ENCODE results near the gene CAMKMT. TPM values are rescaled to one million over a fixed set of nuclear protein-coding genes. Genes with fewer than 3 reads are reported as not detected.

Gene CAMKMT
- total and polyA plus RNA-seq, 7 donors = 6.1 to 15.6 (median 11.6) TPM

DNA sequence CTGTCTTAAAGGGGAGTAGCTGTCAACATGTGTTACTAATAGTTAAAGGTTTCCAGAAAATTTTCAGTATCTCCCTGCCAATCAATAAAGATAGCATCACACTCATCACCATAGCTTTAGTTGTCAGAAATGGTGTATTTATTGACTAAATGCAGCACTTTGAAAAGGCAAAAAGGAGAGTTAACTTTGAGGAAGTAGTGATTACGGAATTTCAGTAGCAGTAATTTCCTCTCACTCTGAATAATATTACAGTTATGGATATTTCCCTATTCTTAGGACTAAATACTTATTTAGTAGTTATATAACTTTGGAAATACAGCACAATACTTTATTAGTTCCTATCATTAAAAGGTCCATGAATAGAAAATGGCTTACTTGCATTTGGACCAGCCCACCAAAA, 250.5 kb downstream of the CAMKMT start:
- Histone ChIP-seq H3K36me3 (no peaks in the 10 kb centered on the region), H3K27ac (no peak overlapping the region), H3K27me3 (no peaks in the 10 kb centered on the region), H3K4me3 (no peak overlapping the region), H3K4me1 (no peaks in the 10 kb centered on the region), H3K9me3 (no peaks in the 10 kb centered on the region)
- 87 to 95% methylated on average over 1 of the region's 1 CpG for WGBS, 2 donors
- no peak for TF ChIP-seq POLR2AphosphoS5 (IDR thresholded peaks at IDR 0.05)
- no peak for TF ChIP-seq POLR2A (IDR thresholded peaks at IDR 0.05)
- no peak for TF ChIP-seq EP300 (IDR thresholded peaks at IDR 0.05)
- TF ChIP-seq, protein P1, sequence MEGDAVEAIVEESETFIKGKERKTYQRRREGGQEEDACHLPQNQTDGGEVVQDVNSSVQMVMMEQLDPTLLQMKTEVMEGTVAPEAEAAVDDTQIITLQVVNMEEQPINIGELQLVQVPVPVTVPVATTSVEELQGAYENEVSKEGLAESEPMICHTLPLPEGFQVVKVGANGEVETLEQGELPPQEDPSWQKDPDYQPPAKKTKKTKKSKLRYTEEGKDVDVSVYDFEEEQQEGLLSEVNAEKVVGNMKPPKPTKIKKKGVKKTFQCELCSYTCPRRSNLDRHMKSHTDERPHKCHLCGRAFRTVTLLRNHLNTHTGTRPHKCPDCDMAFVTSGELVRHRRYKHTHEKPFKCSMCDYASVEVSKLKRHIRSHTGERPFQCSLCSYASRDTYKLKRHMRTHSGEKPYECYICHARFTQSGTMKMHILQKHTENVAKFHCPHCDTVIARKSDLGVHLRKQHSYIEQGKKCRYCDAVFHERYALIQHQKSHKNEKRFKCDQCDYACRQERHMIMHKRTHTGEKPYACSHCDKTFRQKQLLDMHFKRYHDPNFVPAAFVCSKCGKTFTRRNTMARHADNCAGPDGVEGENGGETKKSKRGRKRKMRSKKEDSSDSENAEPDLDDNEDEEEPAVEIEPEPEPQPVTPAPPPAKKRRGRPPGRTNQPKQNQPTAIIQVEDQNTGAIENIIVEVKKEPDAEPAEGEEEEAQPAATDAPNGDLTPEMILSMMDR (IDR thresholded peaks at IDR 0.05) = no peak
- DNase-seq = no peak
- intact Hi-C loops (cut with DNase I) = no loop called here

DNA sequence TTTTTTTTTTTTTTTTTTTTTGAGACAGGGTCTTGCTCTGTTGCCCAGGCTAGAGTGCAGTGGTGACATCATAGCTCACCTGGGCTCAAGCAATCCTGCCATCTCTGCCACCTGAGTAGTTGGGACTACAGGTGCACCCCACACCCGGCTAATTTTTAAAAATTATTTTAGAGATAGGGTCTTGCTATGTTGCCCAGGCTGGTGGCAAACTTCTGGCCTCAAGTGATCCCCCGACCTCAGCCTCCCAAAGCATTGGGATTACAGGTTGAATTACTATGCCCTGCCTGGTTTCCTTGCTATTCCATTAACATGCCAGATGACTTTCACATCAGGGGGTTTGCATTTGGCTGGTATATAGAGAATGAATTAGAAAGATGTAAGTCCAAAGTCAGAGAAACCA, 253.2 kb downstream of the CAMKMT start:
- TF ChIP-seq POLR2AphosphoS5 (IDR thresholded peaks at IDR 0.05) = no peak
- no peak for TF ChIP-seq POLR2A (IDR thresholded peaks at IDR 0.05)
- TF ChIP-seq, protein P1 (IDR thresholded peaks at IDR 0.05) = no peak
- no peak for TF ChIP-seq EP300 (IDR thresholded peaks at IDR 0.05)
- H3K4me1 ChIP-seq = no peaks in the 10 kb centered on the region
- H3K27ac ChIP-seq = no peak overlapping the region
- intact Hi-C loops (cut with DNase I) = no loop called here
- 93 to 96% methylated on average over 2 of the region's 2 CpGs for WGBS, 2 donors
- no peaks in the 10 kb centered on the region for H3K36me3 ChIP-seq
- no peaks in the 10 kb centered on the region for H3K9me3 ChIP-seq
- H3K4me3 ChIP-seq = no peak overlapping the region
- no peak for DNase-seq
- no peaks in the 10 kb centered on the region for H3K27me3 ChIP-seq

DNA sequence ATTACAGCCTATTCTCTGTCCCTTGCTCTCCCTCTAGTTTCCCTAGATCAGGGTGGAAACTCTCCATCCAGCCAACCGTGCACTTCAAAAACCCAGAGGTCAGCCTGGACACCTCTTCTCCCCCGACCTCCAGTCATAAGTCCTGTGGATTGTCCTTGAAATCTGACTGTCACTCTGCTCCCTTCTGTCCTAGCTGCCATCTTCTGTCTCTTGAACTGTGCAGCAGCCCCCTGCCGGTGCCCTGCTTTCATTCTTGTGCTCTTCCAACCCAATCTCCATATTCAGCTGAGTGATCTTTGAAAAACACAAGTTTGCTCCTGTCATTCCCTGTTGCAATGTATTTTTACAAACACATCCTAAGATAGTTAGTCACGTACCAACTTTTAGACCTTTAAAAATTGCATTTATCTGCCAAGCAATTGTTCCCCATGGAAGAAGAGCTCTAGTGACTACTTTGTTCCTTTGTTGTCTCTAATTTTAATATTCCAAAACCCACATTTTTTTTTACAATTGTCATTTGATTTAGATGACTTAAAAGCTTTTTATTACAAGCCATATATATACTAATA, 254.3 kb downstream of the CAMKMT start:
- no peaks in the 10 kb centered on the region for H3K36me3 ChIP-seq
- no peaks in the 10 kb centered on the region for H3K9me3 ChIP-seq
- H3K4me1 ChIP-seq = no peaks in the 10 kb centered on the region
- H3K27ac ChIP-seq = no peak overlapping the region
- intact Hi-C loops (cut with DNase I) = no loop called here
- WGBS, 2 donors = 88 to 92% methylated on average over 4 of the region's 4 CpGs
- TF ChIP-seq POLR2AphosphoS5 (IDR thresholded peaks at IDR 0.05) = no peak
- TF ChIP-seq POLR2A (IDR thresholded peaks at IDR 0.05) = no peak
- TF ChIP-seq, protein P1 (IDR thresholded peaks at IDR 0.05) = no peak
- TF ChIP-seq EP300 (IDR thresholded peaks at IDR 0.05) = no peak
- no peak for DNase-seq
- H3K4me3 ChIP-seq = no peak overlapping the region
- no peaks in the 10 kb centered on the region for H3K27me3 ChIP-seq

DNA sequence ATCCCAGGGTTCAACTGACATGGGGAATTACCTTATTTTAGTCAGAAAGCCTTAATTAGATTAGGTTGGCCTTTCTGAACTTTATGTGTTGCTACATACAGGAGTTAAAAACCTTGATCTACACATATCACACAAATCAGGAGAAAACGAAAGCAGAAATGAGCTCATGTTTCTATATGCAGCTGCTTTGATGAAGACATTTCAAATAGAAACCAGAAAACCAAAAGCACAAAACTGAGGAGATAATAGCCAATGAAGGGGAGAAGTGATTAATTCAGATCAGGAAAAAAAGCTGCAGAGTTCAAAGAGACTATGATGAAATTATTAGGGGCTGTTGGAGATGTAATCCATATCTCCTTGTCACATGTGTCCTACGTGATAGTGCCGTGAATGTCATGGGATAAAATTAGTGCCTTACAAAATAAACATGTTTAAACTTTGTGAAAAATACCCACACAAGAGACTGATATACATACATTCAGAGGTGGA, 255.0 kb downstream of the CAMKMT start:
- no peak for DNase-seq
- no peak for TF ChIP-seq POLR2AphosphoS5 (IDR thresholded peaks at IDR 0.05)
- no peak for TF ChIP-seq EP300 (IDR thresholded peaks at IDR 0.05)
- TF ChIP-seq POLR2A (IDR thresholded peaks at IDR 0.05) = no peak
- TF ChIP-seq, protein P1 (IDR thresholded peaks at IDR 0.05) = no peak
- 52 to 63% methylated on average over 3 of the region's 3 CpGs for WGBS, 2 donors

More for the DNA sequence above, 255.0 kb downstream of the CAMKMT start:
- no peaks in the 10 kb centered on the region for H3K27me3 ChIP-seq
- intact Hi-C loops (cut with DNase I) = no loop called here
- H3K4me1 ChIP-seq = no peaks in the 10 kb centered on the region
- no peak overlapping the region for H3K27ac ChIP-seq
- H3K4me3 ChIP-seq = no peak overlapping the region
- H3K9me3 ChIP-seq = no peaks in the 10 kb centered on the region
- H3K36me3 ChIP-seq = no peaks in the 10 kb centered on the region
